A549 (cell line): ENCODE data around the gene PNKP.

Experiments
- BCL3 ChIP-seq: fragments of >200 bp; sonication (Bioruptor Twin); formaldehyde crosslinking; IDR thresholded peaks from 3 replicates; pipeline ENCODE4 v1.6.1; 2016
- CEBPB ChIP-seq, 2 experiments: fragments of >200 bp in 1 of 2; sonication (Bioruptor Twin) in 1 of 2; formaldehyde crosslinking in 1 of 2; IDR thresholded peaks; 2 replicates each; pipeline ENCODE4 v1.6.1; 2012 to 2016
- CTCF ChIP-seq: fragments of >200 bp; sonication (Bioruptor Twin); formaldehyde crosslinking; IDR thresholded peaks from 3 replicates; pipeline ENCODE4 v1.5.1; 2016
- EP300 ChIP-seq, 2 experiments: fragments of >200 bp; sonication (Bioruptor Twin); formaldehyde crosslinking; IDR thresholded peaks; 2 replicates in 1 of 2; 3 replicates in 1 of 2; pipeline ENCODE4 v1.6.1; 2016 to 2017
- HEYL ChIP-seq: fragments of 250-450 bp; sonication (Bioruptor Pico); IDR thresholded peaks from 2 replicates; pipeline ENCODE4 v1.8.0; 2021; ENCODE audit warnings: mild to moderate bottlenecking, moderate library complexity
- PHF8 ChIP-seq: fragments of 200-600 bp; sonication (generic); IDR thresholded peaks from 2 replicates; pipeline ENCODE4 v1.6.1; 2016; ENCODE audit warnings: low read depth, mild to moderate bottlenecking, antibody characterized with exemption, moderate library complexity, borderline replicate concordance
- POLR2A ChIP-seq: IDR thresholded peaks from 2 replicates; pipeline ENCODE4 v1.6.1; 2012; ENCODE audit warnings: mild to moderate bottlenecking, low read length
- RFX5 ChIP-seq: fragments of 450-650 bp; IDR thresholded peaks from 2 replicates; pipeline ENCODE4 v1.7.1; 2014; ENCODE audit warnings: antibody characterized with exemption, mild to moderate bottlenecking, moderate library complexity
- SMC3 ChIP-seq: fragments of >200 bp; sonication (Bioruptor Twin); formaldehyde crosslinking; IDR thresholded peaks from 3 replicates; pipeline ENCODE4 v1.6.1; 2018; ENCODE audit warnings: inconsistent platforms
- ZNF302 ChIP-seq: fragments of 250-450 bp; sonication (Bioruptor Pico); IDR thresholded peaks from 2 replicates; pipeline ENCODE4 v1.9.0; 2021; ENCODE audit warnings: inconsistent platforms, mild to moderate bottlenecking, moderate library complexity
- TF ChIP-seq, protein P1 (sequence below): fragments of >200 bp; sonication (Bioruptor Twin); formaldehyde crosslinking; IDR thresholded peaks from 2 replicates; pipeline ENCODE4 v1.6.1; 2016

DNA sequence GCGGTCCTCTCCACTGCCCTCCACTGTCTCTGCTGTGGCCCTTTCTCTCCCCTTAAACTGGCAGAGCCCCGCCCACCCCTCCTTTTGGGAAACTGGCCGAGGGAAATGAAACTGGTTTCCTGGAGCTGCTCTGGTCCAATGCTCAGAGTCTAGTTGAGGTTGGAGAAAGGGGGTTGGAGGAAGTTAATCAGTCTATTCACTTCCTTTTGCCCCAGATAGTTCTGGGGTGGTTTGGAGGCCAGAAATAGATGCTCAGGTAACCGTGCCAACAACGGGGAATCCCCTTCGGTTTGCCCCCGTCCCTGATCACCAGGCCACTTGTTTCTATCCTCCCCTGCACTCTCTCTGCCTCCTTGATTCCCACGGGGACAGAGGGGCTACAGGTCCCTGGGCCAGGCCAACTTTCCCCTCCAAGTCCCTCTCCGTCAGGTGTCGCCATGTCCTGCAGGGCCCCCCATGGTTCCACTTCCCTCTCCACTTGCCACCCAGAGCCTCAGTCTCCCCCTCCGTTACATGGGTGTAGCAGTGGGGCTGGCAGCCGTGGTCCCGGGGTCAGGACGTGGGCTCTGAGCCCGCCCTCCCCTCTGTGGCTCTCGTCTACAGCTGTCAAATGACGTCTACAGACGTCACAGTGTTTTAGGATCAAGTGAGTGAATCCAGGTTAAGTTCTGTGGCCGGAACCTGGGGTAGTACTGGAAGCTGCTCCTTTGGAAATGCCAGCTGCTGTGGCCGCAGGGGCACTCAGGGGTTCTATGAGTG, 29.7 kb upstream of the PNKP start, which contains the start of gene IL4I1:
- TF ChIP-seq CTCF (no peak), POLR2A (no peak), SMC3 (no peak), BCL3 (no peak), ZNF302 (CRISPR knock-in tag) (no peak), CEBPB (IDR thresholded peaks at IDR 0.05) (no peak), HEYL (CRISPR knock-in tag) (no peak), EP300 (IDR thresholded peaks at IDR 0.05) (no peak), PHF8 (no peak), RFX5 (no peak)
- TF ChIP-seq, protein P1, sequence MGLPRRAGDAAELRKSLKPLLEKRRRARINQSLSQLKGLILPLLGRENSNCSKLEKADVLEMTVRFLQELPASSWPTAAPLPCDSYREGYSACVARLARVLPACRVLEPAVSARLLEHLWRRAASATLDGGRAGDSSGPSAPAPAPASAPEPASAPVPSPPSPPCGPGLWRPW = no peak
